Activated CD8-positive, alpha-beta memory T cell treated with anti-CD3 and anti-CD28 coated beads, Interleukin-2, amount 10 ng/mL, durations not matched to agents 7 days and 5 days (primary cell): ENCODE measurements around the gene FAM32A. TPM values are rescaled to one million over a fixed set of nuclear protein-coding genes. Genes with fewer than 3 reads are reported as not detected.

Experiments used
- ATAC-seq: fragments of 150-1000 bp; cut with Tn5 transposase; one replicate; pipeline ENCODE4 v1.10.0; 2021; ENCODE audit warnings: moderate library complexity
- CTCF ChIA-PET: fragments of 350-600 bp; sonication (Branson Sonifier 250); formaldehyde crosslinking; loops from one replicate; lab custom pipeline; 2021; ENCODE audit warnings: antibody characterized with exemption; lab: Charles Lee
- DNase-seq: peaks from one replicate; pipeline ENCODE4 v3.0.0-alpha.2; 2020
- H3K27ac Mint-ChIP-seq: one replicate; pipeline ENCODE4 v1.8.0; 2021; ENCODE audit warnings: mild to moderate bottlenecking, mixed read lengths
- H3K27me3 Mint-ChIP-seq: one replicate; pipeline ENCODE4 v1.8.0; 2021; ENCODE audit warnings: mixed read lengths
- H3K36me3 Mint-ChIP-seq: one replicate; pipeline ENCODE4 v1.8.0; 2021; ENCODE audit warnings: mild to moderate bottlenecking, mixed read lengths
- H3K4me1 Mint-ChIP-seq: one replicate; pipeline ENCODE4 v1.8.0; 2021; ENCODE audit warnings: mixed read lengths
- H3K4me3 Mint-ChIP-seq: one replicate; pipeline ENCODE4 v1.8.0; 2021; ENCODE audit warnings: mild to moderate bottlenecking, moderate library complexity, mixed read lengths
- H3K9me3 Mint-ChIP-seq: one replicate; pipeline ENCODE4 v1.8.0; 2022; ENCODE audit warnings: low read depth, mixed read lengths
- total RNA-seq, 2 experiments: library from RNA; stranded (reverse); gene quantifications; one replicate each; pipeline ENCODE4 v1.2.3, GENCODE V29; 2021

FAM32A gene
- total RNA-seq, 2 experiments from 2014 or later = 64.6 to 72.0 TPM

GRCh38 chr19:16207063-16207462, 21.9 kb downstream of the FAM32A start:
- no peaks in the 10 kb centered on the region for H3K9me3 Mint-ChIP-seq
- DNase-seq = no peak
- no peak overlapping the region for H3K4me3 Mint-ChIP-seq
- H3K36me3 Mint-ChIP-seq = peaks cover 59% of the 10 kb centered on the region
- peaks cover 42% of the 10 kb centered on the region for H3K4me1 Mint-ChIP-seq
- no peak for ATAC-seq
- CTCF ChIA-PET = no interaction called here
- H3K27ac Mint-ChIP-seq = no peak overlapping the region
- H3K27me3 Mint-ChIP-seq = no peaks in the 10 kb centered on the region

GRCh38 chr19:16207490-16208025, 22.3 kb downstream of the FAM32A start:
- no peak overlapping the region for H3K4me3 Mint-ChIP-seq
- CTCF ChIA-PET = no interaction called here
- H3K27ac Mint-ChIP-seq = no peak overlapping the region
- DNase-seq = no peak
- no peaks in the 10 kb centered on the region for H3K27me3 Mint-ChIP-seq
- no peaks in the 10 kb centered on the region for H3K9me3 Mint-ChIP-seq
- peaks cover 39% of the 10 kb centered on the region for H3K4me1 Mint-ChIP-seq
- peaks cover 61% of the 10 kb centered on the region for H3K36me3 Mint-ChIP-seq
- no peak for ATAC-seq

GRCh38 chr19:16208064-16208759, 23.0 kb downstream of the FAM32A start:
- no peaks in the 10 kb centered on the region for H3K27me3 Mint-ChIP-seq
- peaks cover 33% of the 10 kb centered on the region for H3K4me1 Mint-ChIP-seq
- H3K4me3 Mint-ChIP-seq = no peak overlapping the region
- peaks cover 62% of the 10 kb centered on the region for H3K36me3 Mint-ChIP-seq
- DNase-seq = no peak
- CTCF ChIA-PET = no interaction called here
- no peak for ATAC-seq
- no peaks in the 10 kb centered on the region for H3K9me3 Mint-ChIP-seq
- H3K27ac Mint-ChIP-seq = peak overlapping the region; percentile 6

GRCh38 chr19:16208847-16209665, 23.8 kb downstream of the FAM32A start:
- Mint-ChIP-seq H3K27me3 (no peaks in the 10 kb centered on the region), H3K36me3 (peaks cover 65% of the 10 kb centered on the region), H3K4me3 (no peak overlapping the region), H3K4me1 (peaks cover 28% of the 10 kb centered on the region), H3K9me3 (no peaks in the 10 kb centered on the region), H3K27ac (no peak overlapping the region)
- CTCF ChIA-PET = no interaction called here
- ATAC-seq (no peak), DNase-seq (no peak)

GRCh38 chr19:16210168-16210567, 25.0 kb downstream of the FAM32A start:
- CTCF ChIA-PET = no interaction called here
- no peaks in the 10 kb centered on the region for H3K9me3 Mint-ChIP-seq
- H3K4me1 Mint-ChIP-seq = peaks cover 28% of the 10 kb centered on the region
- no peak overlapping the region for H3K4me3 Mint-ChIP-seq
- H3K27ac Mint-ChIP-seq = no peak overlapping the region
- H3K36me3 Mint-ChIP-seq = peaks cover 70% of the 10 kb centered on the region
- ATAC-seq (no peak), DNase-seq (no peak)
- H3K27me3 Mint-ChIP-seq = no peaks in the 10 kb centered on the region

- Mint-ChIP-seq H3K4me3 (no peak overlapping the region), H3K4me1 (peaks cover 17% of the 10 kb centered on the region), H3K27me3 (no peaks in the 10 kb centered on the region), H3K27ac (no peak overlapping the region), H3K9me3 (no peaks in the 10 kb centered on the region), H3K36me3 (peaks cover 81% of the 10 kb centered on the region)
- CTCF ChIA-PET = no interaction called here
- DNase-seq = no peak
- ATAC-seq = no peak
Measured at GRCh38 chr19:16213076-16213475, 27.9 kb downstream of the FAM32A start.

- no peak for DNase-seq
- no peaks in the 10 kb centered on the region for H3K27me3 Mint-ChIP-seq
- peaks cover 82% of the 10 kb centered on the region for H3K36me3 Mint-ChIP-seq
- H3K27ac Mint-ChIP-seq = peak overlapping the region; percentile 12
- no peak overlapping the region for H3K4me3 Mint-ChIP-seq
- peaks cover 12% of the 10 kb centered on the region for H3K4me1 Mint-ChIP-seq
- ATAC-seq = peak; percentile 20
- CTCF ChIA-PET = no interaction called here
- peaks cover 10% of the 10 kb centered on the region for H3K9me3 Mint-ChIP-seq
Measured at GRCh38 chr19:16216744-16217670, 31.8 kb downstream of the FAM32A start.

GRCh38 chr19:16217716-16218451, 32.7 kb downstream of the FAM32A start:
- ATAC-seq = no peak
- no peak for DNase-seq
- Mint-ChIP-seq H3K4me1 (peaks cover 10% of the 10 kb centered on the region), H3K36me3 (peaks cover 80% of the 10 kb centered on the region), H3K4me3 (no peak overlapping the region), H3K27me3 (no peaks in the 10 kb centered on the region), H3K9me3 (peaks cover 12% of the 10 kb centered on the region), H3K27ac (no peak overlapping the region)
- CTCF ChIA-PET = interaction anchor here (0.5 to 0.8 kb wide), 2 partner anchors 30 to 391 kb away, joined by 3 to 4 read pairs; no protein-coding TSS in a partner anchor

- Mint-ChIP-seq H3K27me3 (no peaks in the 10 kb centered on the region), H3K36me3 (peaks cover 80% of the 10 kb centered on the region), H3K9me3 (peaks cover 12% of the 10 kb centered on the region), H3K27ac (no peak overlapping the region), H3K4me1 (peaks cover 8% of the 10 kb centered on the region), H3K4me3 (no peak overlapping the region)
- no peak for ATAC-seq
- no peak for DNase-seq
- CTCF ChIA-PET = no interaction called here
Measured at GRCh38 chr19:16218851-16219250, 33.6 kb downstream of the FAM32A start.

- Mint-ChIP-seq H3K27me3 (no peaks in the 10 kb centered on the region), H3K27ac (no peak overlapping the region), H3K4me3 (no peak overlapping the region), H3K9me3 (peaks cover 12% of the 10 kb centered on the region), H3K4me1 (no peaks in the 10 kb centered on the region), H3K36me3 (peaks cover 58% of the 10 kb centered on the region)
- CTCF ChIA-PET = no interaction called here
- DNase-seq = no peak
- ATAC-seq = no peak
Measured at GRCh38 chr19:16222806-16223205, 37.6 kb downstream of the FAM32A start.

GRCh38 chr19:16223746-16224145, 38.5 kb downstream of the FAM32A start:
- no peak for ATAC-seq
- no peak for DNase-seq
- CTCF ChIA-PET = no interaction called here
- Mint-ChIP-seq H3K9me3 (peaks cover 12% of the 10 kb centered on the region), H3K27ac (no peak overlapping the region), H3K36me3 (peaks cover 54% of the 10 kb centered on the region), H3K4me1 (no peaks in the 10 kb centered on the region), H3K4me3 (no peak overlapping the region), H3K27me3 (no peaks in the 10 kb centered on the region)

- H3K36me3 Mint-ChIP-seq = peaks cover 51% of the 10 kb centered on the region
- no peaks in the 10 kb centered on the region for H3K27me3 Mint-ChIP-seq
- no peak overlapping the region for H3K4me3 Mint-ChIP-seq
- ATAC-seq (no peak), DNase-seq (no peak)
- H3K4me1 Mint-ChIP-seq = no peaks in the 10 kb centered on the region
- no peak overlapping the region for H3K27ac Mint-ChIP-seq
- CTCF ChIA-PET = no interaction called here
- H3K9me3 Mint-ChIP-seq = peaks cover 9% of the 10 kb centered on the region
Measured at GRCh38 chr19:16224293-16225045, 39.3 kb downstream of the FAM32A start.
